Endothelial cell (in vitro differentiated cells): Measurements from ENCODE around the gene CRLF2. TPM values are rescaled to one million over a fixed set of nuclear protein-coding genes. Genes with fewer than 3 reads are reported as not detected.

Source experiments
- DNase-seq: peaks from one replicate; pipeline ENCODE4 v3.0.0; 2021; ENCODE audit warnings: low spot score
- H3K27ac Mint-ChIP-seq: one replicate; pipeline ENCODE4 v1.8.0; 2021; ENCODE audit warnings: mixed read lengths, inconsistent platforms; ENCODE audit not compliant: unreplicated experiment
- H3K27me3 Mint-ChIP-seq: one replicate; pipeline ENCODE4 v1.8.0; 2021; ENCODE audit warnings: mild to moderate bottlenecking, moderate library complexity, mixed read lengths, inconsistent platforms; ENCODE audit not compliant: unreplicated experiment
- H3K36me3 Mint-ChIP-seq: one replicate; pipeline ENCODE4 v1.8.0; 2021; ENCODE audit warnings: mild to moderate bottlenecking, low read depth, mixed read lengths, inconsistent platforms; ENCODE audit not compliant: unreplicated experiment
- H3K4me1 Mint-ChIP-seq: one replicate; pipeline ENCODE4 v1.8.0; 2021; ENCODE audit warnings: mild to moderate bottlenecking, mixed read lengths, inconsistent platforms; ENCODE audit not compliant: unreplicated experiment
- H3K4me3 Mint-ChIP-seq: one replicate; pipeline ENCODE4 v1.8.0; 2021; ENCODE audit warnings: mild to moderate bottlenecking, mixed read lengths, inconsistent platforms; ENCODE audit not compliant: unreplicated experiment
- H3K9me3 Mint-ChIP-seq: one replicate; pipeline ENCODE4 v1.8.0; 2021; ENCODE audit warnings: mixed read lengths, inconsistent platforms; ENCODE audit not compliant: unreplicated experiment
- total RNA-seq: library from RNA; stranded (reverse); fragmentation: NEBNext Ultra II Directional; extraction: Animal tissue kit (Norgen Biotek cat#: 25700); gene quantifications from one replicate; pipeline ENCODE4 v1.2.1, GENCODE V29; 2021; ENCODE audit not compliant: unreplicated experiment
- TF ChIP-seq, protein P1 (sequence below): fragments of 200-600 bp; sonication (generic); IDR thresholded peaks from one replicate; pipeline ENCODE4 v1.5.0; 2021; ENCODE audit warnings: antibody characterized with exemption; ENCODE audit not compliant: unreplicated experiment

CRLF2 gene
- total RNA-seq, 1 donor from 2014 or later = not detected

GRCh38 chrX:1147611-1148515 lies 64.6 kb downstream of the CRLF2 start:
- no peak overlapping the region for H3K27ac Mint-ChIP-seq
- H3K4me1 Mint-ChIP-seq = no peaks in the 10 kb centered on the region
- peaks cover 5% of the 10 kb centered on the region for H3K27me3 Mint-ChIP-seq
- TF ChIP-seq, protein P1, sequence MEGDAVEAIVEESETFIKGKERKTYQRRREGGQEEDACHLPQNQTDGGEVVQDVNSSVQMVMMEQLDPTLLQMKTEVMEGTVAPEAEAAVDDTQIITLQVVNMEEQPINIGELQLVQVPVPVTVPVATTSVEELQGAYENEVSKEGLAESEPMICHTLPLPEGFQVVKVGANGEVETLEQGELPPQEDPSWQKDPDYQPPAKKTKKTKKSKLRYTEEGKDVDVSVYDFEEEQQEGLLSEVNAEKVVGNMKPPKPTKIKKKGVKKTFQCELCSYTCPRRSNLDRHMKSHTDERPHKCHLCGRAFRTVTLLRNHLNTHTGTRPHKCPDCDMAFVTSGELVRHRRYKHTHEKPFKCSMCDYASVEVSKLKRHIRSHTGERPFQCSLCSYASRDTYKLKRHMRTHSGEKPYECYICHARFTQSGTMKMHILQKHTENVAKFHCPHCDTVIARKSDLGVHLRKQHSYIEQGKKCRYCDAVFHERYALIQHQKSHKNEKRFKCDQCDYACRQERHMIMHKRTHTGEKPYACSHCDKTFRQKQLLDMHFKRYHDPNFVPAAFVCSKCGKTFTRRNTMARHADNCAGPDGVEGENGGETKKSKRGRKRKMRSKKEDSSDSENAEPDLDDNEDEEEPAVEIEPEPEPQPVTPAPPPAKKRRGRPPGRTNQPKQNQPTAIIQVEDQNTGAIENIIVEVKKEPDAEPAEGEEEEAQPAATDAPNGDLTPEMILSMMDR = no peak
- H3K36me3 Mint-ChIP-seq = peaks cover 13% of the 10 kb centered on the region
- no peak for DNase-seq
- peaks cover 41% of the 10 kb centered on the region for H3K9me3 Mint-ChIP-seq
- H3K4me3 Mint-ChIP-seq = no peak overlapping the region

GRCh38 chrX:1144293-1144692 lies 68.2 kb downstream of the CRLF2 start:
- Mint-ChIP-seq H3K27ac (no peak overlapping the region), H3K9me3 (peaks cover 40% of the 10 kb centered on the region), H3K4me1 (no peaks in the 10 kb centered on the region), H3K27me3 (peaks cover 12% of the 10 kb centered on the region), H3K36me3 (peaks cover 4% of the 10 kb centered on the region), H3K4me3 (no peak overlapping the region)
- no peak for DNase-seq
- TF ChIP-seq, protein P1 = no peak

Other genes with a start within 250 kb of the CRLF2 start
- not detected for gene CSF2RA, start 56.2 kb upstream of the CRLF2 start, total RNA-seq
- gene IL3RA, start 124.1 kb upstream of the CRLF2 start, total RNA-seq = 0.97 TPM
- gene SLC25A6, start 179.5 kb upstream of the CRLF2 start, total RNA-seq = 488 TPM
- 25.8 TPM for gene ASMTL, start 240.3 kb upstream of the CRLF2 start, total RNA-seq